Measurements from ENCODE around the gene STPG4.

DNA sequence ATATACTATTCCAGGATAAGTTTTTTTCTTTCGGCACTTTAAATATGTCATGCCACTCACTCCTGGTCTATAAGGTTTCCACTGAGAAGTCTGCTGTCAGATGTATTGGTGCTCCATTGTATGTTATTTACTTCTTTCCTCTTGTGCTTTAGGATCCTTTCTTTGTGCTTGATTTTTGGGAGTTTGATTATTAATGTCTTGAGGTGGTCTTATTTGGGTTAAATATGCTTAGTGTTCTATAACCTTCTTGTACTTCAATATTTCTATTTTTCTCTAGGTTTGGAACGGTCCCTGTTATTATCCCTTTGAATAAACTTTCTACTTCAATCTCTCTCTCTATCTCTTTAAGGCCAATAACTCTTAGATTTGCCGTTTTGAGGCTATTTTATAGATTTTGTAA, 28.3 kb downstream of the STPG4 start:
- TF ChIP-seq, protein P1, sequence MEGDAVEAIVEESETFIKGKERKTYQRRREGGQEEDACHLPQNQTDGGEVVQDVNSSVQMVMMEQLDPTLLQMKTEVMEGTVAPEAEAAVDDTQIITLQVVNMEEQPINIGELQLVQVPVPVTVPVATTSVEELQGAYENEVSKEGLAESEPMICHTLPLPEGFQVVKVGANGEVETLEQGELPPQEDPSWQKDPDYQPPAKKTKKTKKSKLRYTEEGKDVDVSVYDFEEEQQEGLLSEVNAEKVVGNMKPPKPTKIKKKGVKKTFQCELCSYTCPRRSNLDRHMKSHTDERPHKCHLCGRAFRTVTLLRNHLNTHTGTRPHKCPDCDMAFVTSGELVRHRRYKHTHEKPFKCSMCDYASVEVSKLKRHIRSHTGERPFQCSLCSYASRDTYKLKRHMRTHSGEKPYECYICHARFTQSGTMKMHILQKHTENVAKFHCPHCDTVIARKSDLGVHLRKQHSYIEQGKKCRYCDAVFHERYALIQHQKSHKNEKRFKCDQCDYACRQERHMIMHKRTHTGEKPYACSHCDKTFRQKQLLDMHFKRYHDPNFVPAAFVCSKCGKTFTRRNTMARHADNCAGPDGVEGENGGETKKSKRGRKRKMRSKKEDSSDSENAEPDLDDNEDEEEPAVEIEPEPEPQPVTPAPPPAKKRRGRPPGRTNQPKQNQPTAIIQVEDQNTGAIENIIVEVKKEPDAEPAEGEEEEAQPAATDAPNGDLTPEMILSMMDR (IDR thresholded peaks at IDR 0.05), result no peak
- TF ChIP-seq POLR2A (IDR thresholded peaks at IDR 0.05) (no peak), EP300 (IDR thresholded peaks at IDR 0.05) (no peak), POLR2AphosphoS5 (IDR thresholded peaks at IDR 0.05) (no peak)

All from sigmoid colon (tissue), 4 donors.